ENCODE data around the gene CLEC20A. TPM values are rescaled to one million over a fixed set of nuclear protein-coding genes. Genes with fewer than 3 reads are reported as not detected.

Gene CLEC20A
- polyA plus RNA-seq, 1 donor (not counting 4 experiments of a cell fraction or from before 2014, with no cell fraction given), result not detected

GRCh38 chr1:178442925-178443324 is 53.8 kb downstream of the CLEC20A start:
- no peak for FAIRE-seq

DNA sequence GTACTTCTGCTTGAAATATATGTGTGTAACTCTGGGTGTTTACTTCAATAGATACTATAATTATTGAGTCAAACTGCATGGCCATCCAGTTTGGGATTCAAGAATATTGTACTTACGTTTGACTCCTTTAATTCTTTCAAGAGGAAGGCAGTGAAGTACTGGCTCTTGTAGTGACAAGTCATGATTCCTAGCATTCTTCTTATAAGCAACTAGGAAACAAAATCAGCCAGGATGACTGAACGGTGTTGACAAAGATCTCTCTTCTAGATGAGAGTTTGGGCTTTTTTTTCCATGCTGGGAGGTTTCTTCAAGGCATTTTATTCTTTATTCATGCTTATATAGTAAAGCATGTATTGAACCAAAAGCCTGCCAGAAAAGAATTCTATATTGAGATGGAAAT is 58.3 kb downstream of the CLEC20A start:
- no peak overlapping the region for H3K27ac ChIP-seq (ENCODE audit: control insufficient read depth, insufficient read depth, low read length)
- dilution Hi-C loops (cut with MboI; ENCODE audit: extremely low pct_ligation_motif_present, low sequenced_read_pairs), result no loop called here

More at GRCh38 chr1:178442925-178443324, 53.8 kb downstream of the CLEC20A start:
- dilution Hi-C loops (cut with MboI; ENCODE audit: extremely low pct_ligation_motif_present, low sequenced_read_pairs), result no loop called here
- Histone ChIP-seq H3K9me1 (ENCODE audit: control insufficient read depth, extremely low read depth, insufficient read depth, low read length) (no peaks in the 10 kb centered on the region), H3K4me3 (ENCODE audit: control insufficient read depth in 2 of 3, extremely low read depth in 1 of 3, insufficient read depth in 2 of 3, low read depth in 1 of 3, low read length in 3 of 3) (no peak overlapping the region), H3K9me3 (ENCODE audit: control insufficient read depth, low read depth, low read length) (no peaks in the 10 kb centered on the region), H3K27ac (ENCODE audit: control insufficient read depth, insufficient read depth, low read length) (no peak overlapping the region), H3K27me3 (ENCODE audit: control insufficient read depth, extremely low read depth, insufficient read depth, low read length) (no peaks in the 10 kb centered on the region), H2AFZ (ENCODE audit: control insufficient read depth, low read length) (no peak overlapping the region), H3K4me1 (ENCODE audit: control insufficient read depth, extremely low read depth, insufficient read depth, low read length) (peaks cover 8% of the 10 kb centered on the region), H3K79me2 (ENCODE audit: control insufficient read depth, insufficient read depth, low read length) (no peaks in the 10 kb centered on the region), H3K4me2 (ENCODE audit: control insufficient read depth, extremely low read depth, insufficient read depth, low read depth, low read length) (no peak overlapping the region), H4K20me1 (ENCODE audit: control insufficient read depth, extremely low read depth, insufficient read depth, low read length) (no peaks in the 10 kb centered on the region), H3K36me3 (ENCODE audit: control insufficient read depth in 2 of 2, extremely low read depth in 1 of 2, insufficient read depth in 2 of 2, low read length in 2 of 2) (peaks cover 18 to 21% of the 10 kb centered on the region in 2 experiments), H3K9ac (ENCODE audit: control insufficient read depth, extremely low read depth, insufficient read depth, low read length) (no peak overlapping the region)
- TF ChIP-seq EZH2 (IDR thresholded peaks at IDR 0.05; ENCODE audit: low read length) (no peak), CTCF (optimal IDR thresholded peaks at IDR 0.05 in 1 of 3, IDR thresholded peaks at IDR 0.05 in 1 of 3, conservative IDR thresholded peaks at IDR 0.05 in 1 of 3; ENCODE audit: extremely low read depth in 1 of 3, insufficient read depth in 2 of 3, low read length in 3 of 3) (no peak)
- no peak for DNase-seq (ENCODE audit: low read depth, low spot score)

More for the DNA sequence above, 58.3 kb downstream of the CLEC20A start:
- TF ChIP-seq EZH2 (IDR thresholded peaks at IDR 0.05; ENCODE audit: low read length) (no peak), CTCF (optimal IDR thresholded peaks at IDR 0.05 in 1 of 3, IDR thresholded peaks at IDR 0.05 in 1 of 3, conservative IDR thresholded peaks at IDR 0.05 in 1 of 3; ENCODE audit: extremely low read depth in 1 of 3, insufficient read depth in 2 of 3, low read length in 3 of 3) (no peak)
- peak overlapping the region; percentile 30 for H3K4me2 ChIP-seq (ENCODE audit: control insufficient read depth, extremely low read depth, insufficient read depth, low read depth, low read length)
- peaks cover 25% of the 10 kb centered on the region for H3K4me1 ChIP-seq (ENCODE audit: control insufficient read depth, extremely low read depth, insufficient read depth, low read length)
- no peaks in the 10 kb centered on the region for H4K20me1 ChIP-seq (ENCODE audit: control insufficient read depth, extremely low read depth, insufficient read depth, low read length)
- peak; percentile 61 for FAIRE-seq
- H3K9me3 ChIP-seq (ENCODE audit: control insufficient read depth, low read depth, low read length), result no peaks in the 10 kb centered on the region
- no peak overlapping the region for H2AFZ ChIP-seq (ENCODE audit: control insufficient read depth, low read length)
- peaks cover 10 to 13% of the 10 kb centered on the region in 2 experiments for H3K36me3 ChIP-seq (ENCODE audit: control insufficient read depth in 2 of 2, extremely low read depth in 1 of 2, insufficient read depth in 2 of 2, low read length in 2 of 2)
- H3K4me3 ChIP-seq (ENCODE audit: control insufficient read depth in 2 of 3, extremely low read depth in 1 of 3, insufficient read depth in 2 of 3, low read depth in 1 of 3, low read length in 3 of 3), result peak overlapping the region in 1 of 3 experiments; percentile 17
- no peak overlapping the region for H3K9ac ChIP-seq (ENCODE audit: control insufficient read depth, extremely low read depth, insufficient read depth, low read length)
- H3K27me3 ChIP-seq (ENCODE audit: control insufficient read depth, extremely low read depth, insufficient read depth, low read length), result no peaks in the 10 kb centered on the region
- no peaks in the 10 kb centered on the region for H3K9me1 ChIP-seq (ENCODE audit: control insufficient read depth, extremely low read depth, insufficient read depth, low read length)
- DNase-seq (ENCODE audit: low read depth, low spot score), result no peak
- no peaks in the 10 kb centered on the region for H3K79me2 ChIP-seq (ENCODE audit: control insufficient read depth, insufficient read depth, low read length)

Measured in keratinocyte (primary cell).